GM23338 (cell line): ENCODE data around the gene ADAMTS8. TPM values are rescaled to one million over a fixed set of nuclear protein-coding genes. Genes with fewer than 3 reads are reported as not detected.

Source experiments
- ATAC-seq: fragments of 200-7000 bp; cut with Tn5 transposase; 3 replicates; pipeline ENCODE4 v1.9.1; 2020
- DNase-seq: peaks from one replicate; pipeline ENCODE4 v3.0.0-alpha.2; 2015; ENCODE audit warnings: low spot score
- H2AFZ ChIP-seq: fragments of 200-600 bp; sonication (generic); 2 replicates; pipeline ENCODE4 v1.8.0; 2016; ENCODE audit warnings: antibody characterized with exemption, mild to moderate bottlenecking, moderate library complexity
- H3F3A ChIP-seq: fragments of 200-600 bp; sonication (generic); replicated peaks from 2 replicates; pipeline ENCODE4 v1.8.0; 2017; ENCODE audit warnings: antibody characterized with exemption, mixed run types, low read depth
- H3K27ac ChIP-seq: fragments of 200-600 bp; sonication (generic); 2 replicates; pipeline ENCODE4 v1.6.1; 2016; ENCODE audit warnings: low read depth
- H3K27me3 ChIP-seq: fragments of 200-600 bp; sonication (generic); 2 replicates; pipeline ENCODE4 v1.8.0; 2016; ENCODE audit warnings: mild to moderate bottlenecking, mixed run types, moderate library complexity; ENCODE audit not compliant: insufficient read depth
- H3K36me3 ChIP-seq: fragments of 200-600 bp; sonication (generic); 2 replicates; pipeline ENCODE4 v1.8.0; 2016; ENCODE audit warnings: mild to moderate bottlenecking; ENCODE audit not compliant: insufficient read depth
- H3K4me1 ChIP-seq: fragments of 200-600 bp; sonication (generic); 2 replicates; pipeline ENCODE4 v1.8.0; 2016; ENCODE audit warnings: mild to moderate bottlenecking, moderate library complexity; ENCODE audit not compliant: insufficient read depth
- H3K4me2 ChIP-seq: fragments of 200-600 bp; sonication (generic); 2 replicates; pipeline ENCODE4 v1.7.1; 2017; ENCODE audit warnings: mixed run types
- H3K4me3 ChIP-seq: fragments of 200-600 bp; sonication (generic); 2 replicates; pipeline ENCODE4 v1.6.1; 2016; ENCODE audit warnings: mixed run types
- H3K79me2 ChIP-seq: fragments of 200-600 bp; sonication (generic); replicated peaks from 2 replicates; pipeline ENCODE4 v1.8.0; 2017; ENCODE audit warnings: mild to moderate bottlenecking; ENCODE audit not compliant: insufficient read depth
- H3K9me2 ChIP-seq: fragments of 200-600 bp; sonication (generic); 2 replicates; pipeline ENCODE4 v1.8.0; 2017; ENCODE audit not compliant: insufficient read depth
- H4K20me1 ChIP-seq: fragments of 200-600 bp; sonication (generic); replicated peaks from 2 replicates; pipeline ENCODE4 v1.8.0; 2017; ENCODE audit warnings: mild to moderate bottlenecking; ENCODE audit not compliant: insufficient read depth
- H3K27ac Mint-ChIP-seq: 2 replicates; pipeline ENCODE4 v1.8.0; 2020; ENCODE audit warnings: inconsistent platforms, mild to moderate bottlenecking, moderate library complexity, mixed read lengths
- H3K27me3 Mint-ChIP-seq: 3 replicates; pipeline ENCODE4 v1.8.0; 2022; ENCODE audit warnings: low read depth, mild to moderate bottlenecking, moderate library complexity, mixed read lengths, inconsistent platforms; ENCODE audit not compliant: insufficient read depth, poor library complexity
- H3K36me3 Mint-ChIP-seq: 3 replicates; pipeline ENCODE4 v1.8.0; 2021; ENCODE audit warnings: low read depth, mild to moderate bottlenecking, inconsistent platforms, moderate library complexity, mixed read lengths
- H3K4me1 Mint-ChIP-seq: 3 replicates; pipeline ENCODE4 v1.8.0; 2020; ENCODE audit warnings: mild to moderate bottlenecking, inconsistent platforms, mixed read lengths
- H3K4me3 Mint-ChIP-seq: 3 replicates; pipeline ENCODE4 v1.8.0; 2021; ENCODE audit warnings: moderate library complexity, mild to moderate bottlenecking, inconsistent platforms, mixed read lengths
- H3K9me3 Mint-ChIP-seq: 3 replicates; pipeline ENCODE4 v1.8.0; 2020; ENCODE audit warnings: moderate library complexity, mild to moderate bottlenecking, inconsistent platforms, mixed read lengths
- EZH2 ChIP-seq: fragments of 200-600 bp; sonication (generic); IDR thresholded peaks from one replicate; pipeline ENCODE4 v1.8.0; 2017; ENCODE audit warnings: antibody characterized with exemption, mild to moderate bottlenecking, low read depth; ENCODE audit not compliant: unreplicated experiment
- EZH2phosphoT487 ChIP-seq: fragments of 200-600 bp; sonication (generic); IDR thresholded peaks from one replicate; pipeline ENCODE4 v1.8.1; 2018; ENCODE audit warnings: antibody characterized with exemption; ENCODE audit not compliant: unreplicated experiment
- JUNB ChIP-seq: IDR thresholded peaks from one replicate; pipeline ENCODE4 v1.6.1; 2016; ENCODE audit warnings: antibody characterized with exemption; ENCODE audit not compliant: unreplicated experiment
- NANOG ChIP-seq: IDR thresholded peaks from 2 replicates; pipeline ENCODE4 v1.6.1; 2016; ENCODE audit warnings: antibody characterized with exemption, borderline replicate concordance
- POLR2AphosphoS5 ChIP-seq: IDR thresholded peaks from 2 replicates; pipeline ENCODE4 v1.6.1; 2016; ENCODE audit warnings: antibody characterized with exemption, low read depth
- STAT1 ChIP-seq: IDR thresholded peaks from one replicate; pipeline ENCODE4 v1.6.1; 2016; ENCODE audit warnings: antibody characterized with exemption; ENCODE audit not compliant: unreplicated experiment
- ZNF114 ChIP-seq: fragments of 250-450 bp; sonication (Bioruptor Pico); IDR thresholded peaks from 2 replicates; pipeline ENCODE4 v1.5.0; 2020; ENCODE audit warnings: mild to moderate bottlenecking, moderate library complexity
- ZNF331 ChIP-seq: fragments of 250-450 bp; sonication (Bioruptor Pico); IDR thresholded peaks from 2 replicates; pipeline ENCODE4 v1.5.0; 2020; ENCODE audit warnings: low read depth, mild to moderate bottlenecking, moderate library complexity
- polyA plus RNA-seq: library from polyadenylated mRNA; unstranded; fragments of >200 nt; fragmentation: Nextera tagmentation; extraction: Ambion mirVana; gene quantifications from 2 replicates; pipeline ENCODE4 v1.2.1, GENCODE V29; 2016
- total RNA-seq: library from RNA; depleted of rRNA; stranded (reverse); fragments of >200 nt; shearing (Covaris generic); gene quantifications from 2 replicates; pipeline ENCODE4 v1.2.3, GENCODE V29; 2014
- TF ChIP-seq, protein P1 (sequence below): fragments of 250-450 bp; sonication (Bioruptor Pico); IDR thresholded peaks from 2 replicates; pipeline ENCODE4 v1.5.0; 2020; ENCODE audit warnings: mild to moderate bottlenecking, moderate library complexity
- TF ChIP-seq, protein P2 (sequence below): IDR thresholded peaks from one replicate; pipeline ENCODE4 v1.6.1; 2018; ENCODE audit warnings: antibody characterized with exemption; ENCODE audit not compliant: unreplicated experiment

Gene ADAMTS8
- total and polyA plus RNA-seq, 2 experiments from 2014 or later = 7.5 to 16.2 TPM

DNA sequence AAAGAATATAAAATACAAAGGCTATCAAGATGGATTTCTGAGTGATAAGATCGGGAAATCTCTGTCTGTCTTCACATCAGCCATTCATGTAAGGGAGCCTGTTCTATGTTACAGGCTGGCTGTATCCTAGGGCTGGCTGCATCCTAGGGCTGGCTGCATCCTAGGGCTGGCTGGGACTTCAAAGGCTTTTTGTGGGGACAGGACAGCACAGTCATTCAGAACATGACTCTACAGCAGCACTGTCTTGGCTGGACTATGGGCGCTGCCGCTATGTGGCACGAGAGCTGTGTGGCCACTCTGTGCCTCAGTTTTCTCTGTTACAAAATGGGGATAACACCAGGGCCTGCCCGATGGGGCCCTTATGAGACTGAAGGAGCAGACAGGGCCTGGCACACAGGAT lies 10.2 kb downstream of the ADAMTS8 start (continued):
- TF ChIP-seq, protein P1, sequence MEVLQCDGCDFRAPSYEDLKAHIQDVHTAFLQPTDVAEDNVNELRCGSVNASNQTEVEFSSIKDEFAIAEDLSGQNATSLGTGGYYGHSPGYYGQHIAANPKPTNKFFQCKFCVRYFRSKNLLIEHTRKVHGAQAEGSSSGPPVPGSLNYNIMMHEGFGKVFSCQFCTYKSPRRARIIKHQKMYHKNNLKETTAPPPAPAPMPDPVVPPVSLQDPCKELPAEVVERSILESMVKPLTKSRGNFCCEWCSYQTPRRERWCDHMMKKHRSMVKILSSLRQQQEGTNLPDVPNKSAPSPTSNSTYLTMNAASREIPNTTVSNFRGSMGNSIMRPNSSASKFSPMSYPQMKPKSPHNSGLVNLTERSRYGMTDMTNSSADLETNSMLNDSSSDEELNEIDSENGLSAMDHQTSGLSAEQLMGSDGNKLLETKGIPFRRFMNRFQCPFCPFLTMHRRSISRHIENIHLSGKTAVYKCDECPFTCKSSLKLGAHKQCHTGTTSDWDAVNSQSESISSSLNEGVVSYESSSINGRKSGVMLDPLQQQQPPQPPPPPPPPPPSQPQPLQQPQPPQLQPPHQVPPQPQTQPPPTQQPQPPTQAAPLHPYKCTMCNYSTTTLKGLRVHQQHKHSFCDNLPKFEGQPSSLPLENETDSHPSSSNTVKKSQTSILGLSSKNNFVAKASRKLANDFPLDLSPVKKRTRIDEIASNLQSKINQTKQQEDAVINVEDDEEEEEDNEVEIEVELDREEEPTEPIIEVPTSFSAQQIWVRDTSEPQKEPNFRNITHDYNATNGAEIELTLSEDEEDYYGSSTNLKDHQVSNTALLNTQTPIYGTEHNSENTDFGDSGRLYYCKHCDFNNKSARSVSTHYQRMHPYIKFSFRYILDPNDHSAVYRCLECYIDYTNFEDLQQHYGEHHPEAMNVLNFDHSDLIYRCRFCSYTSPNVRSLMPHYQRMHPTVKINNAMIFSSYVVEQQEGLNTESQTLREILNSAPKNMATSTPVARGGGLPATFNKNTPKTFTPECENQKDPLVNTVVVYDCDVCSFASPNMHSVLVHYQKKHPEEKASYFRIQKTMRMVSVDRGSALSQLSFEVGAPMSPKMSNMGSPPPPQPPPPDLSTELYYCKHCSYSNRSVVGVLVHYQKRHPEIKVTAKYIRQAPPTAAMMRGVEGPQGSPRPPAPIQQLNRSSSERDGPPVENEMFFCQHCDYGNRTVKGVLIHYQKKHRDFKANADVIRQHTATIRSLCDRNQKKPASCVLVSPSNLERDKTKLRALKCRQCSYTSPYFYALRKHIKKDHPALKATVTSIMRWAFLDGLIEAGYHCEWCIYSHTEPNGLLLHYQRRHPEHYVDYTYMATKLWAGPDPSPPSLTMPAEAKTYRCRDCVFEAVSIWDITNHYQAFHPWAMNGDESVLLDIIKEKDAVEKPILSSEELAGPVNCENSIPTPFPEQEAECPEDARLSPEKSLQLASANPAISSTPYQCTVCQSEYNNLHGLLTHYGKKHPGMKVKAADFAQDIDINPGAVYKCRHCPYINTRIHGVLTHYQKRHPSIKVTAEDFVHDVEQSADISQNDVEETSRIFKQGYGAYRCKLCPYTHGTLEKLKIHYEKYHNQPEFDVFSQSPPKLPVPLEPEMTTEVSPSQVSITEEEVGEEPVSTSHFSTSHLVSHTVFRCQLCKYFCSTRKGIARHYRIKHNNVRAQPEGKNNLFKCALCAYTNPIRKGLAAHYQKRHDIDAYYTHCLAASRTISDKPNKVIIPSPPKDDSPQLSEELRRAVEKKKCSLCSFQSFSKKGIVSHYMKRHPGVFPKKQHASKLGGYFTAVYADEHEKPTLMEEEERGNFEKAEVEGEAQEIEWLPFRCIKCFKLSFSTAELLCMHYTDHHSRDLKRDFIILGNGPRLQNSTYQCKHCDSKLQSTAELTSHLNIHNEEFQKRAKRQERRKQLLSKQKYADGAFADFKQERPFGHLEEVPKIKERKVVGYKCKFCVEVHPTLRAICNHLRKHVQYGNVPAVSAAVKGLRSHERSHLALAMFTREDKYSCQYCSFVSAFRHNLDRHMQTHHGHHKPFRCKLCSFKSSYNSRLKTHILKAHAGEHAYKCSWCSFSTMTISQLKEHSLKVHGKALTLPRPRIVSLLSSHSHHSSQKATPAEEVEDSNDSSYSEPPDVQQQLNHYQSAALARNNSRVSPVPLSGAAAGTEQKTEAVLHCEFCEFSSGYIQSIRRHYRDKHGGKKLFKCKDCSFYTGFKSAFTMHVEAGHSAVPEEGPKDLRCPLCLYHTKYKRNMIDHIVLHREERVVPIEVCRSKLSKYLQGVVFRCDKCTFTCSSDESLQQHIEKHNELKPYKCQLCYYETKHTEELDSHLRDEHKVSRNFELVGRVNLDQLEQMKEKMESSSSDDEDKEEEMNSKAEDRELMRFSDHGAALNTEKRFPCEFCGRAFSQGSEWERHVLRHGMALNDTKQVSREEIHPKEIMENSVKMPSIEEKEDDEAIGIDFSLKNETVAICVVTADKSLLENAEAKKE = no peak
- TF ChIP-seq JUNB (no peak), ZNF331 (CRISPR knock-in tag) (no peak), NANOG (no peak), STAT1 (no peak)
- TF ChIP-seq, protein P2, sequence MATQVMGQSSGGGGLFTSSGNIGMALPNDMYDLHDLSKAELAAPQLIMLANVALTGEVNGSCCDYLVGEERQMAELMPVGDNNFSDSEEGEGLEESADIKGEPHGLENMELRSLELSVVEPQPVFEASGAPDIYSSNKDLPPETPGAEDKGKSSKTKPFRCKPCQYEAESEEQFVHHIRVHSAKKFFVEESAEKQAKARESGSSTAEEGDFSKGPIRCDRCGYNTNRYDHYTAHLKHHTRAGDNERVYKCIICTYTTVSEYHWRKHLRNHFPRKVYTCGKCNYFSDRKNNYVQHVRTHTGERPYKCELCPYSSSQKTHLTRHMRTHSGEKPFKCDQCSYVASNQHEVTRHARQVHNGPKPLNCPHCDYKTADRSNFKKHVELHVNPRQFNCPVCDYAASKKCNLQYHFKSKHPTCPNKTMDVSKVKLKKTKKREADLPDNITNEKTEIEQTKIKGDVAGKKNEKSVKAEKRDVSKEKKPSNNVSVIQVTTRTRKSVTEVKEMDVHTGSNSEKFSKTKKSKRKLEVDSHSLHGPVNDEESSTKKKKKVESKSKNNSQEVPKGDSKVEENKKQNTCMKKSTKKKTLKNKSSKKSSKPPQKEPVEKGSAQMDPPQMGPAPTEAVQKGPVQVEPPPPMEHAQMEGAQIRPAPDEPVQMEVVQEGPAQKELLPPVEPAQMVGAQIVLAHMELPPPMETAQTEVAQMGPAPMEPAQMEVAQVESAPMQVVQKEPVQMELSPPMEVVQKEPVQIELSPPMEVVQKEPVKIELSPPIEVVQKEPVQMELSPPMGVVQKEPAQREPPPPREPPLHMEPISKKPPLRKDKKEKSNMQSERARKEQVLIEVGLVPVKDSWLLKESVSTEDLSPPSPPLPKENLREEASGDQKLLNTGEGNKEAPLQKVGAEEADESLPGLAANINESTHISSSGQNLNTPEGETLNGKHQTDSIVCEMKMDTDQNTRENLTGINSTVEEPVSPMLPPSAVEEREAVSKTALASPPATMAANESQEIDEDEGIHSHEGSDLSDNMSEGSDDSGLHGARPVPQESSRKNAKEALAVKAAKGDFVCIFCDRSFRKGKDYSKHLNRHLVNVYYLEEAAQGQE = no peak

DNA sequence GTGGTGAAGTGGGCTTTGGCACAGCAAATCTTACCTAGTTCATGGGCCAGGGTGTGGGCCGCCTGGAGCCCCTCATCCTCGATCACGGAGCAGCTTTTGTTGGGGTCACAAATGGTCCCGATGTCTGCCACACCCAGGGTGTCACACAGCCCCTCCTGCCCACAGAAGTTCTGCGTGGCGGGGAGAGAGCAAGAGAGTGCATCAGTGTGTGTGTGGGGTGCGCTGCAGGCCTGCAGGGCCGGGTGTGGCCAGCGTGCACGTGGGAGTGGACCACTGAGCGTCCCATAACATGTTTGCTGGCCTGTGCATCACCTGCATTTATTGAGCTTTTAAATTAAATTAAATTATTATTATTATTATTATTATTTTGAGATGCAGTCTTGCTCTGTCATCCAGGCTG lies 11.5 kb downstream of the ADAMTS8 start:
- ATAC-seq = no peak
- DNase-seq = no peak
- TF ChIP-seq EZH2 (no peak), EZH2phosphoT487 (no peak), ZNF114 (CRISPR knock-in tag) (no peak), JUNB (no peak), POLR2AphosphoS5 (no peak)
- TF ChIP-seq, protein P2 = no peak

More for the DNA sequence above, 11.5 kb downstream of the ADAMTS8 start:
- Mint-ChIP-seq H3K4me1 (peaks cover 31% of the 10 kb centered on the region), H3K4me3 (no peak overlapping the region), H3K27me3 (peaks cover 6% of the 10 kb centered on the region), H3K36me3 (peaks cover 37% of the 10 kb centered on the region), H3K9me3 (no peaks in the 10 kb centered on the region), H3K27ac (no peak overlapping the region)
- H3K9me2 ChIP-seq = no peaks in the 10 kb centered on the region; the same call in 1 of the 2 replicates
- no peak overlapping the region for H3K27ac ChIP-seq
- no peaks in the 10 kb centered on the region; the same call in 1 of the 2 replicates for H3K36me3 ChIP-seq
- H3K27me3 ChIP-seq = no peaks in the 10 kb centered on the region
- H4K20me1 ChIP-seq = no peaks in the 10 kb centered on the region
- no peaks in the 10 kb centered on the region for H3K4me1 ChIP-seq
- no peak overlapping the region for H3K4me3 ChIP-seq
- H3K79me2 ChIP-seq = no peaks in the 10 kb centered on the region
- H2AFZ ChIP-seq = no peak overlapping the region
- H3F3A ChIP-seq = no peaks in the 10 kb centered on the region
- no peak overlapping the region for H3K4me2 ChIP-seq
